GM12873 (cell line): ENCODE results near the gene PPP1CB.

Source experiments
- TF ChIP-seq, protein P1 (sequence below): IDR thresholded peaks from 2 replicates; pipeline ENCODE4 v1.5.1; 2012; ENCODE audit warnings: low read depth, mild to moderate bottlenecking, moderate library complexity, low read length, control low read depth; ENCODE audit not compliant: insufficient read depth; ENCODE audit errors: missing control alignments

Gene PPP1CB

DNA sequence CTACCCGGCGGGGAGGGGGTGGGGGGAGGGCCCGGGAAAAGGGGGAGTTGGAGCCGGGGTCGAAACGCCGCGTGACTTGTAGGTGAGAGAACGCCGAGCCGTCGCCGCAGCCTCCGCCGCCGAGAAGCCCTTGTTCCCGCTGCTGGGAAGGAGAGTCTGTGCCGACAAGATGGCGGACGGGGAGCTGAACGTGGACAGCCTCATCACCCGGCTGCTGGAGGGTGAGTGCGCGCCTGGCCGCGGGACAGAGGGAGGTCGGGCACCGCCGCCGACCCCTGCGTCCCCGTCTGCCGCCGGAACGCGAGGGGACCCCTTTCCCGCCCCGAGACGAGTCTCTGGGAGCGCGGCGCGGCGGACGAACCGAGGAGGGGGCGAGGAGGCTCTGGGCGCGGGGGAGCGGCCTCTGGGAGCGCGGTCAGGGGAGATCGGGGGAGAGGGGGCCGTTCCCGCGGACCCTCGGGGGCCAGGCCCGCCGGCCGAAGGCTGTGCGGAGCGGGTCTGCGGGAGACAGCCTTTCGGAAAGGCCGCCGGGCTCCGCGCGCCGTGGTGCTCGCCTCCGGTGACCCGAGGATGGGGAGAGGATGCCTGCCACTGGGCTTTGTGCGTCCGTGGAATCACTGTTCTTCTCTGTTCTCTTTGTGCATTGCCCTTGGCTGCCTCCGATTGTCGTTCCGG lies 463 bp downstream of the PPP1CB start:
- TF ChIP-seq, protein P1, sequence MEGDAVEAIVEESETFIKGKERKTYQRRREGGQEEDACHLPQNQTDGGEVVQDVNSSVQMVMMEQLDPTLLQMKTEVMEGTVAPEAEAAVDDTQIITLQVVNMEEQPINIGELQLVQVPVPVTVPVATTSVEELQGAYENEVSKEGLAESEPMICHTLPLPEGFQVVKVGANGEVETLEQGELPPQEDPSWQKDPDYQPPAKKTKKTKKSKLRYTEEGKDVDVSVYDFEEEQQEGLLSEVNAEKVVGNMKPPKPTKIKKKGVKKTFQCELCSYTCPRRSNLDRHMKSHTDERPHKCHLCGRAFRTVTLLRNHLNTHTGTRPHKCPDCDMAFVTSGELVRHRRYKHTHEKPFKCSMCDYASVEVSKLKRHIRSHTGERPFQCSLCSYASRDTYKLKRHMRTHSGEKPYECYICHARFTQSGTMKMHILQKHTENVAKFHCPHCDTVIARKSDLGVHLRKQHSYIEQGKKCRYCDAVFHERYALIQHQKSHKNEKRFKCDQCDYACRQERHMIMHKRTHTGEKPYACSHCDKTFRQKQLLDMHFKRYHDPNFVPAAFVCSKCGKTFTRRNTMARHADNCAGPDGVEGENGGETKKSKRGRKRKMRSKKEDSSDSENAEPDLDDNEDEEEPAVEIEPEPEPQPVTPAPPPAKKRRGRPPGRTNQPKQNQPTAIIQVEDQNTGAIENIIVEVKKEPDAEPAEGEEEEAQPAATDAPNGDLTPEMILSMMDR = no peak

- TF ChIP-seq, protein P1 = no peak
Measured at GRCh38 chr2:28752631-28753376, 1.2 kb downstream of the PPP1CB start.

- TF ChIP-seq, protein P1 = no peak
Measured at GRCh38 chr2:28754321-28754720, 2.7 kb downstream of the PPP1CB start.

GRCh38 chr2:28755421-28755820 lies 3.8 kb downstream of the PPP1CB start:
- TF ChIP-seq, protein P1 = no peak

DNA sequence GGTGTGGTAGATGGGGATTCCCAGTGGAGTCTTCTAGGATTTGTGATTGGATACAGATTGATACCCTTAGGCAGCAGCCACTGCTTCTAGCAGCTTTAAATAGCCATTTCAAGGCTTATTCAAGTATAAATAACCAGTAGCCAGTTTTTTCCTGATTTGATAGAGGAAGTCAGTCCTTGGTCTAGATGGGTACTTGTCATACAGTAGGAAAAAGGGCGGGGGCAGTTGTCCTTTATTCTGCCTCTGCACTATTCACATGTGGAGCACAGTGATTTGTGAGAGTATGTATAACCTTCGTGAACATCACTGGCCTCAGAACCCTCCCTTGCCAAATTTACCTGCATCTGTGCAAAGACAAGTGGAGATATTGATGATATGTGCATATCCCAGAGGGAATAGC lies 6.8 kb downstream of the PPP1CB start:
- TF ChIP-seq, protein P1 = no peak

- TF ChIP-seq, protein P1 = no peak
Measured at GRCh38 chr2:28761420-28761819, 9.8 kb downstream of the PPP1CB start.

DNA sequence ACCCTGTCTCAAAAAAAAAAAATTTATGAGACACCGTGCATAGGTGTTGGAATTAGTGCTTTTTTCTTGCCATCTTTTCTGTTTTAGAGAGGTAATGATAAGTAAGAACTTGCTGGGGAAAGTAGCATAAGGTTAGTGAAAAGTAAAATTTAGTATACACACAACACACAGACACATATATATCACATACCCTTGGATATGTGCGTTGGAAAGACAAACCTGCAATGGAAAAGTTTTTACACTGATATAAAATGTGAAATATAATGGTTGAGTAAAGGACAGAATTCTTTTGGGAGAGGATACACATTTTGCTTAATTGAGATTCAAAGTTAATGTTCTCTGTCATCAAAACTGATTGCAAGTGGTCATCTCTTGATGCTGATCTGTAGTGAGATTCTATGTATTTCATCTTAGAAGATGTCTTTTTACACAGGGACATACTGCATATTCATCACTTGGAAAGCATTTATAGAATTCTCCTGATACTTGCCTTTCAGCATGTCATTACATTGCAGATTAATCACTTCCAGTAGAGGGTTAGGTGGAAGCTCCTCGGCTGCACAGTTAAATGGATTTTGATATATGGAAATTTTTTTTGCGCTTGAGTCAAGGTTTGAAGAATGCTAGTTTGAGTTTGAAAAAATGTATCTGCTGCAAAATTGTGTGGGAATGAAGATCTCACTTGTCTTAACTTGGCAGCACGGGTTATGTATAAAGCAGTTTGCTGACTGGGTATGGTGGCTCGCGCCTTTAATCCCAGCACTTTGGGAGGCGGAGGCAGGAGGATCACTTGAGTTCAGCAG lies 13.5 kb downstream of the PPP1CB start:
- TF ChIP-seq, protein P1 = no peak
